HG03565 (cell line): ENCODE results near the gene THAP11.

Source experiments
- ATAC-seq: cut with Tn5 transposase; IDR thresholded peaks from one replicate; pipeline ENCODE4 v1.9.1; 2021; ENCODE audit warnings: mild to moderate bottlenecking, moderate library complexity; ENCODE audit not compliant: unreplicated experiment

The THAP11 gene

GRCh38 chr16:67841816-67842508 is at the start of gene THAP11:
TSS of gene THAP11 (plus strand) at chr16:67842320. CDS start at chr16:67842555, 235 bp downstream.
- ATAC-seq, result peak; percentile 51

GRCh38 chr16:67796099-67796718 is 45.9 kb upstream of the THAP11 start:
- ATAC-seq, result no peak

- no peak for ATAC-seq
These were observed 41.7 kb upstream of the THAP11 start for GRCh38 chr16:67800338-67800926.

- ATAC-seq, result no peak
These were observed 40.9 kb upstream of the THAP11 start for GRCh38 chr16:67801241-67801640.

GRCh38 chr16:67801883-67802282 is 40.2 kb upstream of the THAP11 start:
- ATAC-seq, result no peak

- no peak for ATAC-seq
These were observed 38.2 kb upstream of the THAP11 start for GRCh38 chr16:67803894-67804293.

- no peak for ATAC-seq
These were observed 37.1 kb upstream of the THAP11 start for GRCh38 chr16:67804853-67805542.

GRCh38 chr16:67805718-67806427 is 36.2 kb upstream of the THAP11 start:
- no peak for ATAC-seq

- ATAC-seq, result peak; percentile 90
These were observed 35.5 kb upstream of the THAP11 start, which contains the start of the genes RANBP10 and TSNAXIP1 for GRCh38 chr16:67806428-67807147. TSS of gene RANBP10 (minus strand) at chr16:67806560. CDS start at chr16:67806536, 24 bp downstream. TSS of gene TSNAXIP1 (plus strand) at chr16:67806889. CDS start at chr16:67807150, 261 bp downstream.

GRCh38 chr16:67807148-67807682 is 34.9 kb upstream of the THAP11 start:
- ATAC-seq, result no peak

GRCh38 chr16:67811899-67812298 is 30.2 kb upstream of the THAP11 start:
- ATAC-seq, result no peak

GRCh38 chr16:67814567-67814966 is 27.6 kb upstream of the THAP11 start:
- no peak for ATAC-seq

GRCh38 chr16:67820608-67821259 is 21.4 kb upstream of the THAP11 start:
- ATAC-seq, result no peak

GRCh38 chr16:67822511-67822910 is 19.6 kb upstream of the THAP11 start:
- ATAC-seq, result no peak

GRCh38 chr16:67825119-67825518 is 17.0 kb upstream of the THAP11 start:
- ATAC-seq, result no peak

- ATAC-seq, result no peak
These were observed 16.2 kb upstream of the THAP11 start for GRCh38 chr16:67825906-67826305.

GRCh38 chr16:67828651-67829050 is 13.5 kb upstream of the THAP11 start:
- ATAC-seq, result no peak

GRCh38 chr16:67833030-67833414 is 9.1 kb upstream of the THAP11 start:
- no peak for ATAC-seq
